PC-9 (cell line): ENCODE measurements around the gene CFAP77. TPM values are rescaled to one million over a fixed set of nuclear protein-coding genes. Genes with fewer than 3 reads are reported as not detected.

Source experiments
- BruUV-seq: library from RNA; stranded (reverse); fragments of 400-500 nt; replicated peaks from 2 replicates; lab custom pipeline; 2021; lab: Mats Ljungman, UMichigan
- CTCF ChIA-PET: fragments of 300-600 bp; sonication (Branson Sonifier 250); formaldehyde crosslinking; loops from one replicate; lab custom pipeline; 2022; ENCODE audit warnings: antibody characterized with exemption; lab: Charles Lee
- POLR2A ChIA-PET: fragments of 300-600 bp; sonication (Branson Sonifier 250); formaldehyde crosslinking; loops from one replicate; lab custom pipeline; 2022; ENCODE audit warnings: antibody characterized with exemption; ENCODE audit not compliant: unreplicated experiment; lab: Charles Lee
- DNase-seq, 2 experiments: peaks; one replicate each; pipeline versions ENCODE4 v3.0.0 to v3.0.0-alpha.2; 2015 to 2022; ENCODE audit warnings: mixed read lengths in 1 of 2
- H2AFZ ChIP-seq: fragments of 200-600 bp; sonication (generic); 2 replicates; pipeline ENCODE4 v1.8.1; 2017; ENCODE audit warnings: antibody characterized with exemption
- H3F3A ChIP-seq: fragments of 200-600 bp; sonication (generic); 2 replicates; pipeline ENCODE4 v1.8.1; 2017; ENCODE audit warnings: antibody characterized with exemption, mild to moderate bottlenecking, low read depth; ENCODE audit not compliant: insufficient read depth
- H3K27ac ChIP-seq: fragments of 200-600 bp; sonication (generic); 2 replicates; pipeline ENCODE4 v1.6.1; 2016; ENCODE audit warnings: mixed run types
- H3K27me3 ChIP-seq: fragments of 200-600 bp; sonication (generic); 2 replicates; pipeline ENCODE4 v1.6.1; 2016; ENCODE audit warnings: low read depth, mixed run types; ENCODE audit not compliant: insufficient read depth
- H3K36me3 ChIP-seq: fragments of 200-600 bp; sonication (generic); 2 replicates; pipeline ENCODE4 v1.6.1; 2016; ENCODE audit warnings: low read depth, mixed run types
- H3K4me1 ChIP-seq: fragments of 200-600 bp; sonication (generic); replicated peaks from 2 replicates; pipeline ENCODE4 v1.6.1; 2016; ENCODE audit warnings: mixed run types; ENCODE audit not compliant: insufficient read depth
- H3K4me2 ChIP-seq: fragments of 200-600 bp; sonication (generic); 2 replicates; pipeline ENCODE4 v1.6.1; 2017; ENCODE audit warnings: mixed run types
- H3K4me3 ChIP-seq: fragments of 200-600 bp; sonication (generic); 2 replicates; pipeline ENCODE4 v1.6.1; 2016; ENCODE audit warnings: mixed run types
- H3K79me2 ChIP-seq: fragments of 200-600 bp; sonication (generic); 2 replicates; pipeline ENCODE4 v1.6.1; 2017; ENCODE audit warnings: low read depth, mixed run types
- H3K9me2 ChIP-seq: fragments of 200-600 bp; sonication (generic); 2 replicates; pipeline ENCODE4 v1.8.1; 2017; ENCODE audit warnings: mild to moderate bottlenecking; ENCODE audit not compliant: insufficient read depth
- H3K9me3 ChIP-seq: fragments of 200-600 bp; sonication (generic); 2 replicates; pipeline ENCODE4 v1.8.1; 2016; ENCODE audit warnings: low read depth; ENCODE audit not compliant: insufficient read depth
- H4K20me1 ChIP-seq: fragments of 200-600 bp; sonication (generic); 2 replicates; pipeline ENCODE4 v1.8.1; 2017; ENCODE audit not compliant: insufficient read depth
- CTCF ChIP-seq: fragments of 200-600 bp; sonication (generic); conservative IDR thresholded peaks from 2 replicates; pipeline ENCODE4 v1.6.1; 2017; ENCODE audit warnings: mixed run types, antibody characterized with exemption, mild to moderate bottlenecking, moderate library complexity
- EZH2 ChIP-seq: fragments of 200-600 bp; sonication (generic); IDR thresholded peaks from 2 replicates; pipeline ENCODE4 v1.8.0; 2017; ENCODE audit warnings: antibody characterized with exemption, low read depth
- intact Hi-C: fragments of 100-400 bp; cut with micrococcal nuclease; formaldehyde crosslinking; loops from one replicate; pipeline ENCODE4 v1.10.0; 2022; ENCODE audit not compliant: unreplicated experiment
- total RNA-seq: library from RNA; stranded (reverse); gene quantifications from 2 replicates; pipeline ENCODE4 v1.2.3, GENCODE V29; 2021

The CFAP77 gene
- total RNA-seq, 1 experiment from 2014 or later = not detected

GRCh38 chr9:132575811-132576210 lies 165.8 kb downstream of the CFAP77 start:
- H3K27me3 ChIP-seq = peaks cover 74% of the 10 kb centered on the region
- no peaks in the 10 kb centered on the region for H3F3A ChIP-seq
- H3K4me3 ChIP-seq = no peak overlapping the region
- no peak overlapping the region for H3K4me2 ChIP-seq
- ChIA-PET CTCF (interaction anchor here (0.6 kb wide), 1 partner anchor 1194 kb away, joined by 3 read pairs; no protein-coding TSS in a partner anchor), POLR2A (no interaction called here)
- H3K9me2 ChIP-seq = no peaks in the 10 kb centered on the region
- BruUV-seq = no TSS peak
- no peaks in the 10 kb centered on the region for H3K36me3 ChIP-seq
- no peaks in the 10 kb centered on the region for H3K4me1 ChIP-seq
- no peak for TF ChIP-seq EZH2
- TF ChIP-seq CTCF = no peak
- intact Hi-C loops = loop anchor here (1.0 to 5.0 kb wide), 3 partner anchors 69 to 809 kb away; no protein-coding TSS in a partner anchor
- H2AFZ ChIP-seq = no peak overlapping the region
- no peaks in the 10 kb centered on the region for H3K9me3 ChIP-seq
- no peaks in the 10 kb centered on the region for H3K79me2 ChIP-seq
- H3K27ac ChIP-seq = no peak overlapping the region
- peaks cover 3% of the 10 kb centered on the region; the same call in 1 of the 2 replicates for H4K20me1 ChIP-seq
- peak in 1 of 2 experiments; percentile 23 for DNase-seq

- H3K36me3 ChIP-seq = no peaks in the 10 kb centered on the region
- H3K9me2 ChIP-seq = no peaks in the 10 kb centered on the region
- H3K4me2 ChIP-seq = no peak overlapping the region
- H3F3A ChIP-seq = no peaks in the 10 kb centered on the region
- no peak overlapping the region for H2AFZ ChIP-seq
- H3K27me3 ChIP-seq = peaks cover 73% of the 10 kb centered on the region
- ChIA-PET POLR2A (no interaction called here), CTCF (interaction anchor here (0.5 kb wide), 1 partner anchor 605 kb away, joined by 3 read pairs; no protein-coding TSS in a partner anchor)
- DNase-seq = no peak
- H3K79me2 ChIP-seq = no peaks in the 10 kb centered on the region
- H3K4me1 ChIP-seq = no peaks in the 10 kb centered on the region
- H3K9me3 ChIP-seq = no peaks in the 10 kb centered on the region
- BruUV-seq = no TSS peak
- intact Hi-C loops = loop anchor here (5.0 kb wide), 1 partner anchor 810 kb away; no protein-coding TSS in a partner anchor
- H3K4me3 ChIP-seq = no peak overlapping the region
- peaks cover 3% of the 10 kb centered on the region; the same call in 1 of the 2 replicates for H4K20me1 ChIP-seq
- TF ChIP-seq CTCF = no peak
- no peak for TF ChIP-seq EZH2
- no peak overlapping the region for H3K27ac ChIP-seq
These were observed 167.1 kb downstream of the CFAP77 start for GRCh38 chr9:132577119-132577518.

- POLR2A ChIA-PET = no interaction called here
- Histone ChIP-seq H2AFZ (no peak overlapping the region), H3F3A (no peaks in the 10 kb centered on the region), H4K20me1 (peaks cover 3% of the 10 kb centered on the region; the same call in 1 of the 2 replicates), H3K4me2 (no peak overlapping the region), H3K4me1 (no peaks in the 10 kb centered on the region), H3K27ac (no peak overlapping the region), H3K79me2 (no peaks in the 10 kb centered on the region), H3K9me3 (no peaks in the 10 kb centered on the region), H3K36me3 (no peaks in the 10 kb centered on the region), H3K27me3 (peaks cover 64% of the 10 kb centered on the region), H3K9me2 (no peaks in the 10 kb centered on the region), H3K4me3 (no peak overlapping the region)
- BruUV-seq = no TSS peak
- CTCF ChIA-PET = no interaction called here
- DNase-seq = no peak
- TF ChIP-seq EZH2 = no peak
- TF ChIP-seq CTCF = no peak
- intact Hi-C loops = loop anchor here (5.0 kb wide), 1 partner anchor 811 kb away; no protein-coding TSS in a partner anchor
These were observed 168.4 kb downstream of the CFAP77 start for GRCh38 chr9:132578367-132578932.
